B cell (primary cell): ENCODE results near the gene GABRR1. TPM values are rescaled to one million over a fixed set of nuclear protein-coding genes. Genes with fewer than 3 reads are reported as not detected.

ENCODE experiments used
- ATAC-seq: fragments of 200-7000 bp; cut with Tn5 transposase; one replicate; pipeline ENCODE4 v1.10.0; 2021; ENCODE audit warnings: low read depth, mild to moderate bottlenecking, moderate number of reproducible peaks, moderate library complexity
- CTCF ChIA-PET: fragments of 350-600 bp; sonication (Branson Sonifier 250); formaldehyde crosslinking; loops from one replicate; lab custom pipeline; 2021; ENCODE audit warnings: antibody characterized with exemption, inconsistent platforms; lab: Charles Lee
- POLR2A ChIA-PET: fragments of 350-600 bp; sonication (Branson Sonifier 250); formaldehyde crosslinking; loops from one replicate; lab custom pipeline; 2021; ENCODE audit warnings: antibody characterized with exemption; lab: Charles Lee
- DNase-seq: peaks from one replicate; pipeline ENCODE4 v3.0.0; 2013
- H2AFZ ChIP-seq: 2 replicates; pipeline ENCODE4 v1.6.1; 2012; ENCODE audit warnings: mild to moderate bottlenecking, low read depth, low read length; ENCODE audit not compliant: insufficient read depth, poor library complexity, severe bottlenecking
- H3K27ac ChIP-seq, 2 donors: 1 replicate in 1 of 2; 2 replicates in 1 of 2; pipeline ENCODE4 v1.5.1; 2012 to 2013; ENCODE audit warnings: low read length in 2 of 2, mild to moderate bottlenecking in 2 of 2, moderate library complexity in 1 of 2
- H3K27me3 ChIP-seq, 4 experiments: fragments of 200-600 bp in 1 of 4; sonication (generic) in 1 of 4; replicated peaks in 1 of 4; 1 replicate in 2 of 4; 2 replicates in 2 of 4; pipeline versions ENCODE4 v1.6.1 to v1.7.0; 2013 to 2016; ENCODE audit warnings: low read length in 3 of 4, mild to moderate bottlenecking in 2 of 4, mixed read lengths in 1 of 4, moderate library complexity in 1 of 4; ENCODE audit not compliant: insufficient read depth in 4 of 4, control insufficient read depth in 3 of 4; ENCODE audit errors: control extremely low read depth in 1 of 4
- H3K36me3 ChIP-seq, 2 experiments: replicated peaks in 1 of 2; 1 replicate in 1 of 2; 2 replicates in 1 of 2; pipeline versions ENCODE4 v1.6.1 to v1.7.1; 2013; ENCODE audit warnings: low read length in 1 of 2; ENCODE audit not compliant: insufficient read depth in 2 of 2, control insufficient read depth in 1 of 2; ENCODE audit errors: control extremely low read depth in 1 of 2, extremely low read depth in 1 of 2
- H3K4me1 ChIP-seq, 2 donors: fragments of 200-600 bp in 1 of 2; sonication (generic) in 1 of 2; 1 replicate in 1 of 2; 2 replicates in 1 of 2; pipeline versions ENCODE4 v1.5.1 to v1.6.1; 2013 to 2017; ENCODE audit warnings: low read length in 2 of 2; ENCODE audit not compliant: control insufficient read depth in 2 of 2, insufficient read depth in 2 of 2
- H3K4me2 ChIP-seq: replicated peaks from 2 replicates; pipeline ENCODE3; 2012; ENCODE audit warnings: mild to moderate bottlenecking, low read depth, low read length; ENCODE audit not compliant: poor library complexity, severe bottlenecking
- H3K4me3 ChIP-seq, 5 experiments: fragments of 200-600 bp in 1 of 5; sonication (generic) in 1 of 5; 1 replicate in 3 of 5; 2 replicates in 2 of 5; pipeline versions ENCODE4 v1.5.1 to v1.7.0; 2011 to 2016; ENCODE audit warnings: low read length in 4 of 5, mild to moderate bottlenecking in 4 of 5, low read depth in 2 of 5, control low read depth in 1 of 5, moderate library complexity in 1 of 5; ENCODE audit not compliant: insufficient read depth in 1 of 5; ENCODE audit errors: control extremely low read depth in 1 of 5, extremely low read depth in 1 of 5
- H3K79me2 ChIP-seq: fragments of 200-600 bp; sonication (generic); one replicate; pipeline ENCODE4 v1.6.0; 2016; ENCODE audit warnings: low read length; ENCODE audit not compliant: control insufficient read depth, insufficient read depth
- H3K9ac ChIP-seq: fragments of 200-600 bp; sonication (generic); 2 replicates; pipeline ENCODE4 v1.6.1; 2017; ENCODE audit warnings: mild to moderate bottlenecking, low read length, moderate library complexity
- H3K9me3 ChIP-seq, 3 donors: one replicate each; pipeline versions ENCODE4 v1.6.1 to v1.7.1; 2013; ENCODE audit warnings: low read length in 2 of 3; ENCODE audit not compliant: control insufficient read depth in 2 of 3, insufficient read depth in 1 of 3; ENCODE audit errors: control extremely low read depth in 1 of 3
- H4K20me1 ChIP-seq: 2 replicates; pipeline ENCODE4 v1.6.0; 2012; ENCODE audit warnings: mild to moderate bottlenecking, low read length; ENCODE audit not compliant: insufficient read depth, control insufficient read depth, poor library complexity, severe bottlenecking
- H3K27ac Mint-ChIP-seq: one replicate; pipeline ENCODE4 v1.8.0; 2021; ENCODE audit warnings: mixed read lengths
- H3K27me3 Mint-ChIP-seq: one replicate; pipeline ENCODE4 v1.8.0; 2021; ENCODE audit warnings: mixed read lengths
- H3K4me1 Mint-ChIP-seq: one replicate; pipeline ENCODE4 v1.8.0; 2021; ENCODE audit warnings: mixed read lengths
- H3K4me3 Mint-ChIP-seq: one replicate; pipeline ENCODE4 v1.8.0; 2021; ENCODE audit warnings: mixed read lengths
- H3K9me3 Mint-ChIP-seq: one replicate; pipeline ENCODE4 v1.8.0; 2022; ENCODE audit warnings: mixed read lengths; ENCODE audit not compliant: insufficient read depth
- CTCF ChIP-seq: fragments of 200-600 bp; IDR thresholded peaks from one replicate; pipeline ENCODE4 v1.8.0; 2022; ENCODE audit warnings: antibody characterized with exemption, mild to moderate bottlenecking
- EZH2 ChIP-seq: IDR thresholded peaks from 2 replicates; pipeline ENCODE4 v1.6.1; 2012; ENCODE audit warnings: borderline replicate concordance, low read depth, mild to moderate bottlenecking, moderate library complexity, low read length; ENCODE audit not compliant: insufficient read depth, poor library complexity, severe bottlenecking
- WGBS: methylation state at CpG from one replicate; pipeline ENCODE4 v1.1.5; 2013; ENCODE audit warnings: missing lambda C conversion rate; ENCODE audit not compliant: insufficient coverage; 5-methylcytosine and 5-hydroxymethylcytosine counted together
- intact Hi-C: fragments of 100-400 bp; cut with micrococcal nuclease; formaldehyde crosslinking; loops from one replicate; pipeline ENCODE4 v1.10.0; 2022
- polyA plus RNA-seq: library from polyadenylated mRNA; depleted of rRNA; stranded (reverse); fragments of >200 nt; gene quantifications from 2 replicates; pipeline ENCODE4 v1.2.3, GENCODE V29; 2012
- total RNA-seq, 2 donors: library from RNA; stranded (reverse); fragments of 120-200 nt in 1 of 2; gene quantifications; 1 replicate in 1 of 2; 2 replicates in 1 of 2; pipeline versions ENCODE4 v1.2.3 to v1.2.4, GENCODE V29; 2013 to 2022

The GABRR1 gene
- total and polyA plus RNA-seq, 2 donors (not counting 1 experiment from before 2014, with no cell fraction given): not detected

GRCh38 chr6:89221129-89221528 lies 4.0 kb upstream of the GABRR1 start:
- Mint-ChIP-seq H3K9me3 (peaks cover 2% of the 10 kb centered on the region), H3K4me3 (no peak overlapping the region), H3K27ac (no peak overlapping the region), H3K27me3 (peaks cover 16% of the 10 kb centered on the region), H3K4me1 (no peaks in the 10 kb centered on the region)
- Histone ChIP-seq H3K4me2 (no peak overlapping the region), H2AFZ (no peak overlapping the region), H3K9me3 (no peaks in the 10 kb centered on the region), H3K9ac (no peak overlapping the region), H3K36me3 (no peaks in the 10 kb centered on the region), H3K79me2 (no peaks in the 10 kb centered on the region), H4K20me1 (no peaks in the 10 kb centered on the region), H3K4me3 (no peak overlapping the region), H3K27me3 (peaks cover 0 to 7% (median 0%) of the 10 kb centered on the region in 4 experiments), H3K4me1 (no peaks in the 10 kb centered on the region), H3K27ac (no peak overlapping the region)
- 3% methylated on average over 2 of the region's 3 CpGs for WGBS
- TF ChIP-seq CTCF (no peak), EZH2 (no peak)
- ATAC-seq (no peak), DNase-seq (no peak)
- intact Hi-C loops: no loop called here
- CTCF ChIA-PET: no interaction called here
- POLR2A ChIA-PET: no interaction called here

- Histone ChIP-seq H4K20me1 (no peaks in the 10 kb centered on the region), H2AFZ (no peak overlapping the region), H3K9ac (no peak overlapping the region), H3K27ac (no peak overlapping the region), H3K4me3 (no peak overlapping the region), H3K4me1 (no peaks in the 10 kb centered on the region), H3K4me2 (no peak overlapping the region), H3K79me2 (no peaks in the 10 kb centered on the region), H3K9me3 (peaks cover 0 to 2% (median 0%) of the 10 kb centered on the region in 3 donors), H3K36me3 (no peaks in the 10 kb centered on the region), H3K27me3 (peaks cover 0 to 7% (median 3%) of the 10 kb centered on the region in 4 experiments)
- Mint-ChIP-seq H3K9me3 (no peaks in the 10 kb centered on the region), H3K27me3 (peaks cover 39% of the 10 kb centered on the region), H3K4me1 (no peaks in the 10 kb centered on the region), H3K27ac (no peak overlapping the region), H3K4me3 (no peak overlapping the region)
- DNase-seq (no peak), ATAC-seq (no peak)
- CTCF ChIA-PET: no interaction called here
- intact Hi-C loops: no loop called here
- WGBS: 89% methylated on average over 3 of the region's 4 CpGs
- no peak for TF ChIP-seq EZH2
- no peak for TF ChIP-seq CTCF
- POLR2A ChIA-PET: interaction anchor here (0.6 kb wide), 1 partner anchor 213 kb away, joined by 3 read pairs; no protein-coding TSS in a partner anchor
Measured at GRCh38 chr6:89216411-89216810, 747 bp downstream of the GABRR1 start.
